GM23338 (cell line): ENCODE measurements around the gene IVL. TPM values are rescaled to one million over a fixed set of nuclear protein-coding genes. Genes with fewer than 3 reads are reported as not detected.

Experiments
- ATAC-seq: fragments of 200-7000 bp; cut with Tn5 transposase; 3 replicates; pipeline ENCODE4 v1.9.1; 2020
- DNase-seq: peaks from one replicate; pipeline ENCODE4 v3.0.0-alpha.2; 2015; ENCODE audit warnings: low spot score
- H2AFZ ChIP-seq: fragments of 200-600 bp; sonication (generic); 2 replicates; pipeline ENCODE4 v1.8.0; 2016; ENCODE audit warnings: antibody characterized with exemption, mild to moderate bottlenecking, moderate library complexity
- H3F3A ChIP-seq: fragments of 200-600 bp; sonication (generic); replicated peaks from 2 replicates; pipeline ENCODE4 v1.8.0; 2017; ENCODE audit warnings: antibody characterized with exemption, mixed run types, low read depth
- H3K27ac ChIP-seq: fragments of 200-600 bp; sonication (generic); 2 replicates; pipeline ENCODE4 v1.6.1; 2016; ENCODE audit warnings: low read depth
- H3K27me3 ChIP-seq: fragments of 200-600 bp; sonication (generic); 2 replicates; pipeline ENCODE4 v1.8.0; 2016; ENCODE audit warnings: mild to moderate bottlenecking, mixed run types, moderate library complexity; ENCODE audit not compliant: insufficient read depth
- H3K36me3 ChIP-seq: fragments of 200-600 bp; sonication (generic); 2 replicates; pipeline ENCODE4 v1.8.0; 2016; ENCODE audit warnings: mild to moderate bottlenecking; ENCODE audit not compliant: insufficient read depth
- H3K4me1 ChIP-seq: fragments of 200-600 bp; sonication (generic); 2 replicates; pipeline ENCODE4 v1.8.0; 2016; ENCODE audit warnings: mild to moderate bottlenecking, moderate library complexity; ENCODE audit not compliant: insufficient read depth
- H3K4me2 ChIP-seq: fragments of 200-600 bp; sonication (generic); 2 replicates; pipeline ENCODE4 v1.7.1; 2017; ENCODE audit warnings: mixed run types
- H3K4me3 ChIP-seq: fragments of 200-600 bp; sonication (generic); 2 replicates; pipeline ENCODE4 v1.6.1; 2016; ENCODE audit warnings: mixed run types
- H3K79me2 ChIP-seq: fragments of 200-600 bp; sonication (generic); replicated peaks from 2 replicates; pipeline ENCODE4 v1.8.0; 2017; ENCODE audit warnings: mild to moderate bottlenecking; ENCODE audit not compliant: insufficient read depth
- H3K9me2 ChIP-seq: fragments of 200-600 bp; sonication (generic); 2 replicates; pipeline ENCODE4 v1.8.0; 2017; ENCODE audit not compliant: insufficient read depth
- H4K20me1 ChIP-seq: fragments of 200-600 bp; sonication (generic); replicated peaks from 2 replicates; pipeline ENCODE4 v1.8.0; 2017; ENCODE audit warnings: mild to moderate bottlenecking; ENCODE audit not compliant: insufficient read depth
- H3K27ac Mint-ChIP-seq: 2 replicates; pipeline ENCODE4 v1.8.0; 2020; ENCODE audit warnings: inconsistent platforms, mild to moderate bottlenecking, moderate library complexity, mixed read lengths
- H3K27me3 Mint-ChIP-seq: 3 replicates; pipeline ENCODE4 v1.8.0; 2022; ENCODE audit warnings: low read depth, mild to moderate bottlenecking, moderate library complexity, mixed read lengths, inconsistent platforms; ENCODE audit not compliant: insufficient read depth, poor library complexity
- H3K36me3 Mint-ChIP-seq: 3 replicates; pipeline ENCODE4 v1.8.0; 2021; ENCODE audit warnings: low read depth, mild to moderate bottlenecking, inconsistent platforms, moderate library complexity, mixed read lengths
- H3K4me1 Mint-ChIP-seq: 3 replicates; pipeline ENCODE4 v1.8.0; 2020; ENCODE audit warnings: mild to moderate bottlenecking, inconsistent platforms, mixed read lengths
- H3K4me3 Mint-ChIP-seq: 3 replicates; pipeline ENCODE4 v1.8.0; 2021; ENCODE audit warnings: moderate library complexity, mild to moderate bottlenecking, inconsistent platforms, mixed read lengths
- H3K9me3 Mint-ChIP-seq: 3 replicates; pipeline ENCODE4 v1.8.0; 2020; ENCODE audit warnings: moderate library complexity, mild to moderate bottlenecking, inconsistent platforms, mixed read lengths
- CREB1 ChIP-seq: fragments of 250-450 bp; sonication (Bioruptor Pico); IDR thresholded peaks from 2 replicates; pipeline ENCODE4 v1.5.0; 2020; ENCODE audit warnings: low read depth, mild to moderate bottlenecking, moderate library complexity
- EZH2 ChIP-seq: fragments of 200-600 bp; sonication (generic); IDR thresholded peaks from one replicate; pipeline ENCODE4 v1.8.0; 2017; ENCODE audit warnings: antibody characterized with exemption, mild to moderate bottlenecking, low read depth; ENCODE audit not compliant: unreplicated experiment
- NANOG ChIP-seq: IDR thresholded peaks from 2 replicates; pipeline ENCODE4 v1.6.1; 2016; ENCODE audit warnings: antibody characterized with exemption, borderline replicate concordance
- STAT1 ChIP-seq: IDR thresholded peaks from one replicate; pipeline ENCODE4 v1.6.1; 2016; ENCODE audit warnings: antibody characterized with exemption; ENCODE audit not compliant: unreplicated experiment
- ZNF114 ChIP-seq: fragments of 250-450 bp; sonication (Bioruptor Pico); IDR thresholded peaks from 2 replicates; pipeline ENCODE4 v1.5.0; 2020; ENCODE audit warnings: mild to moderate bottlenecking, moderate library complexity
- ZNF331 ChIP-seq: fragments of 250-450 bp; sonication (Bioruptor Pico); IDR thresholded peaks from 2 replicates; pipeline ENCODE4 v1.5.0; 2020; ENCODE audit warnings: low read depth, mild to moderate bottlenecking, moderate library complexity
- polyA plus RNA-seq: library from polyadenylated mRNA; unstranded; fragments of >200 nt; fragmentation: Nextera tagmentation; extraction: Ambion mirVana; gene quantifications from 2 replicates; pipeline ENCODE4 v1.2.1, GENCODE V29; 2016
- total RNA-seq: library from RNA; depleted of rRNA; stranded (reverse); fragments of >200 nt; shearing (Covaris generic); gene quantifications from 2 replicates; pipeline ENCODE4 v1.2.3, GENCODE V29; 2014
- TF ChIP-seq, protein P1 (sequence below): IDR thresholded peaks from one replicate; pipeline ENCODE4 v1.6.1; 2018; ENCODE audit warnings: antibody characterized with exemption; ENCODE audit not compliant: unreplicated experiment
- TF ChIP-seq, protein P2 (sequence below): fragments of 250-450 bp; sonication (Bioruptor Pico); IDR thresholded peaks from 2 replicates; pipeline ENCODE4 v1.5.0; 2020; ENCODE audit warnings: mild to moderate bottlenecking, moderate library complexity
- TF ChIP-seq, protein P3 (sequence below), 2 experiments: fragments of 200-600 bp in 1 of 2; sonication (generic) in 1 of 2; conservative IDR thresholded peaks; 2 replicates each; pipeline versions ENCODE4 v1.5.1 to v1.6.1; 2016 to 2017; ENCODE audit warnings: antibody characterized with exemption in 2 of 2, low read depth in 2 of 2, mild to moderate bottlenecking in 2 of 2, moderate library complexity in 1 of 2

Gene IVL
- total and polyA plus RNA-seq, 2 experiments from 2014 or later, result not detected

DNA sequence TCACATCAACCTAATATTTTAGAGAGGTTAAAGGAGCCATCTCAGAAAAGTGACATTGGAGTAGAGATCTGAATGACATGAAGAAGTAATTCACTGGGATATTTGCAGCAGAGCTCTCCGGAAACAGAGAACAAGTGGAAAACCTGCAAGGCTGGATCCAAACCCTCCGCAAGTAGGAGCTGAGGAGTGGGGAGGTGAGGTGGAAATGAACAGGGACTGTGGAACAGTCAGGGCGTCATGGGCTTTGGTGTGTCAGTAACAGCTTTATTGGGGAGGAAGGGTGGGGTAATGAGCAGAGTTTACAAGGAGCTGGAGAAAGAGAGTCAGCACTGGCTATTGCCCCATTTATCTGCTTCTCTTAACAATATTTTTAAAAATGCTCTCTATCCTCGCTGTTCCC is 9.3 kb upstream of the IVL start (continued):
- TF ChIP-seq, protein P1, sequence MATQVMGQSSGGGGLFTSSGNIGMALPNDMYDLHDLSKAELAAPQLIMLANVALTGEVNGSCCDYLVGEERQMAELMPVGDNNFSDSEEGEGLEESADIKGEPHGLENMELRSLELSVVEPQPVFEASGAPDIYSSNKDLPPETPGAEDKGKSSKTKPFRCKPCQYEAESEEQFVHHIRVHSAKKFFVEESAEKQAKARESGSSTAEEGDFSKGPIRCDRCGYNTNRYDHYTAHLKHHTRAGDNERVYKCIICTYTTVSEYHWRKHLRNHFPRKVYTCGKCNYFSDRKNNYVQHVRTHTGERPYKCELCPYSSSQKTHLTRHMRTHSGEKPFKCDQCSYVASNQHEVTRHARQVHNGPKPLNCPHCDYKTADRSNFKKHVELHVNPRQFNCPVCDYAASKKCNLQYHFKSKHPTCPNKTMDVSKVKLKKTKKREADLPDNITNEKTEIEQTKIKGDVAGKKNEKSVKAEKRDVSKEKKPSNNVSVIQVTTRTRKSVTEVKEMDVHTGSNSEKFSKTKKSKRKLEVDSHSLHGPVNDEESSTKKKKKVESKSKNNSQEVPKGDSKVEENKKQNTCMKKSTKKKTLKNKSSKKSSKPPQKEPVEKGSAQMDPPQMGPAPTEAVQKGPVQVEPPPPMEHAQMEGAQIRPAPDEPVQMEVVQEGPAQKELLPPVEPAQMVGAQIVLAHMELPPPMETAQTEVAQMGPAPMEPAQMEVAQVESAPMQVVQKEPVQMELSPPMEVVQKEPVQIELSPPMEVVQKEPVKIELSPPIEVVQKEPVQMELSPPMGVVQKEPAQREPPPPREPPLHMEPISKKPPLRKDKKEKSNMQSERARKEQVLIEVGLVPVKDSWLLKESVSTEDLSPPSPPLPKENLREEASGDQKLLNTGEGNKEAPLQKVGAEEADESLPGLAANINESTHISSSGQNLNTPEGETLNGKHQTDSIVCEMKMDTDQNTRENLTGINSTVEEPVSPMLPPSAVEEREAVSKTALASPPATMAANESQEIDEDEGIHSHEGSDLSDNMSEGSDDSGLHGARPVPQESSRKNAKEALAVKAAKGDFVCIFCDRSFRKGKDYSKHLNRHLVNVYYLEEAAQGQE, result no peak
- TF ChIP-seq EZH2 (no peak), STAT1 (no peak)

DNA sequence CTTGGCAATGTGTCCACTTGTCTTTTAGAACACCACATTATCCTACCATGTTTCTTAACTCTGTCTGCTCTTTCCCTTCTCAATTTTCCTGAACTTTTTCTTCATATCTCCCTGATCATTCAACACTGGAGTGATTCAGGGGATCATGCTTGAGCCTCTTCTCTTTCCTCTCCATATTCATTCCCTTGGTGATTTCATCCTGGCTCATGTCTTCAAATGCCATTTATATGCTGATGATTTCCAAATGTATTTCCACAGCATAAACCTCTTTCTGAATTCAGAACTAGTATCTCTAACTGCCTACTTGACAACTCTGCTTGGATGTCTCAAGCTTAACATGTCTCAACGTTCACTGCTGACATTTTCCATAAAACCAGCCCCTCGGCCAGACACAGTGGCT is 8.5 kb upstream of the IVL start:
- TF ChIP-seq ZNF331 (no peak), CREB1 (CRISPR knock-in tag) (no peak), ZNF114 (no peak), STAT1 (no peak), NANOG (no peak)
- TF ChIP-seq, protein P2, sequence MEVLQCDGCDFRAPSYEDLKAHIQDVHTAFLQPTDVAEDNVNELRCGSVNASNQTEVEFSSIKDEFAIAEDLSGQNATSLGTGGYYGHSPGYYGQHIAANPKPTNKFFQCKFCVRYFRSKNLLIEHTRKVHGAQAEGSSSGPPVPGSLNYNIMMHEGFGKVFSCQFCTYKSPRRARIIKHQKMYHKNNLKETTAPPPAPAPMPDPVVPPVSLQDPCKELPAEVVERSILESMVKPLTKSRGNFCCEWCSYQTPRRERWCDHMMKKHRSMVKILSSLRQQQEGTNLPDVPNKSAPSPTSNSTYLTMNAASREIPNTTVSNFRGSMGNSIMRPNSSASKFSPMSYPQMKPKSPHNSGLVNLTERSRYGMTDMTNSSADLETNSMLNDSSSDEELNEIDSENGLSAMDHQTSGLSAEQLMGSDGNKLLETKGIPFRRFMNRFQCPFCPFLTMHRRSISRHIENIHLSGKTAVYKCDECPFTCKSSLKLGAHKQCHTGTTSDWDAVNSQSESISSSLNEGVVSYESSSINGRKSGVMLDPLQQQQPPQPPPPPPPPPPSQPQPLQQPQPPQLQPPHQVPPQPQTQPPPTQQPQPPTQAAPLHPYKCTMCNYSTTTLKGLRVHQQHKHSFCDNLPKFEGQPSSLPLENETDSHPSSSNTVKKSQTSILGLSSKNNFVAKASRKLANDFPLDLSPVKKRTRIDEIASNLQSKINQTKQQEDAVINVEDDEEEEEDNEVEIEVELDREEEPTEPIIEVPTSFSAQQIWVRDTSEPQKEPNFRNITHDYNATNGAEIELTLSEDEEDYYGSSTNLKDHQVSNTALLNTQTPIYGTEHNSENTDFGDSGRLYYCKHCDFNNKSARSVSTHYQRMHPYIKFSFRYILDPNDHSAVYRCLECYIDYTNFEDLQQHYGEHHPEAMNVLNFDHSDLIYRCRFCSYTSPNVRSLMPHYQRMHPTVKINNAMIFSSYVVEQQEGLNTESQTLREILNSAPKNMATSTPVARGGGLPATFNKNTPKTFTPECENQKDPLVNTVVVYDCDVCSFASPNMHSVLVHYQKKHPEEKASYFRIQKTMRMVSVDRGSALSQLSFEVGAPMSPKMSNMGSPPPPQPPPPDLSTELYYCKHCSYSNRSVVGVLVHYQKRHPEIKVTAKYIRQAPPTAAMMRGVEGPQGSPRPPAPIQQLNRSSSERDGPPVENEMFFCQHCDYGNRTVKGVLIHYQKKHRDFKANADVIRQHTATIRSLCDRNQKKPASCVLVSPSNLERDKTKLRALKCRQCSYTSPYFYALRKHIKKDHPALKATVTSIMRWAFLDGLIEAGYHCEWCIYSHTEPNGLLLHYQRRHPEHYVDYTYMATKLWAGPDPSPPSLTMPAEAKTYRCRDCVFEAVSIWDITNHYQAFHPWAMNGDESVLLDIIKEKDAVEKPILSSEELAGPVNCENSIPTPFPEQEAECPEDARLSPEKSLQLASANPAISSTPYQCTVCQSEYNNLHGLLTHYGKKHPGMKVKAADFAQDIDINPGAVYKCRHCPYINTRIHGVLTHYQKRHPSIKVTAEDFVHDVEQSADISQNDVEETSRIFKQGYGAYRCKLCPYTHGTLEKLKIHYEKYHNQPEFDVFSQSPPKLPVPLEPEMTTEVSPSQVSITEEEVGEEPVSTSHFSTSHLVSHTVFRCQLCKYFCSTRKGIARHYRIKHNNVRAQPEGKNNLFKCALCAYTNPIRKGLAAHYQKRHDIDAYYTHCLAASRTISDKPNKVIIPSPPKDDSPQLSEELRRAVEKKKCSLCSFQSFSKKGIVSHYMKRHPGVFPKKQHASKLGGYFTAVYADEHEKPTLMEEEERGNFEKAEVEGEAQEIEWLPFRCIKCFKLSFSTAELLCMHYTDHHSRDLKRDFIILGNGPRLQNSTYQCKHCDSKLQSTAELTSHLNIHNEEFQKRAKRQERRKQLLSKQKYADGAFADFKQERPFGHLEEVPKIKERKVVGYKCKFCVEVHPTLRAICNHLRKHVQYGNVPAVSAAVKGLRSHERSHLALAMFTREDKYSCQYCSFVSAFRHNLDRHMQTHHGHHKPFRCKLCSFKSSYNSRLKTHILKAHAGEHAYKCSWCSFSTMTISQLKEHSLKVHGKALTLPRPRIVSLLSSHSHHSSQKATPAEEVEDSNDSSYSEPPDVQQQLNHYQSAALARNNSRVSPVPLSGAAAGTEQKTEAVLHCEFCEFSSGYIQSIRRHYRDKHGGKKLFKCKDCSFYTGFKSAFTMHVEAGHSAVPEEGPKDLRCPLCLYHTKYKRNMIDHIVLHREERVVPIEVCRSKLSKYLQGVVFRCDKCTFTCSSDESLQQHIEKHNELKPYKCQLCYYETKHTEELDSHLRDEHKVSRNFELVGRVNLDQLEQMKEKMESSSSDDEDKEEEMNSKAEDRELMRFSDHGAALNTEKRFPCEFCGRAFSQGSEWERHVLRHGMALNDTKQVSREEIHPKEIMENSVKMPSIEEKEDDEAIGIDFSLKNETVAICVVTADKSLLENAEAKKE (CRISPR knock-in tag), result no peak
- TF ChIP-seq, protein P3, sequence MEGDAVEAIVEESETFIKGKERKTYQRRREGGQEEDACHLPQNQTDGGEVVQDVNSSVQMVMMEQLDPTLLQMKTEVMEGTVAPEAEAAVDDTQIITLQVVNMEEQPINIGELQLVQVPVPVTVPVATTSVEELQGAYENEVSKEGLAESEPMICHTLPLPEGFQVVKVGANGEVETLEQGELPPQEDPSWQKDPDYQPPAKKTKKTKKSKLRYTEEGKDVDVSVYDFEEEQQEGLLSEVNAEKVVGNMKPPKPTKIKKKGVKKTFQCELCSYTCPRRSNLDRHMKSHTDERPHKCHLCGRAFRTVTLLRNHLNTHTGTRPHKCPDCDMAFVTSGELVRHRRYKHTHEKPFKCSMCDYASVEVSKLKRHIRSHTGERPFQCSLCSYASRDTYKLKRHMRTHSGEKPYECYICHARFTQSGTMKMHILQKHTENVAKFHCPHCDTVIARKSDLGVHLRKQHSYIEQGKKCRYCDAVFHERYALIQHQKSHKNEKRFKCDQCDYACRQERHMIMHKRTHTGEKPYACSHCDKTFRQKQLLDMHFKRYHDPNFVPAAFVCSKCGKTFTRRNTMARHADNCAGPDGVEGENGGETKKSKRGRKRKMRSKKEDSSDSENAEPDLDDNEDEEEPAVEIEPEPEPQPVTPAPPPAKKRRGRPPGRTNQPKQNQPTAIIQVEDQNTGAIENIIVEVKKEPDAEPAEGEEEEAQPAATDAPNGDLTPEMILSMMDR (conservative IDR thresholded peaks at IDR 0.05; ENCODE audit: low read depth in 2 of 2), result no peak
- TF ChIP-seq, protein P1, result no peak
- Mint-ChIP-seq H3K27me3 (no peaks in the 10 kb centered on the region), H3K9me3 (no peaks in the 10 kb centered on the region), H3K4me3 (no peak overlapping the region), H3K27ac (no peak overlapping the region), H3K36me3 (no peaks in the 10 kb centered on the region), H3K4me1 (peaks cover 3% of the 10 kb centered on the region; the same call in 1 of the 3 replicates)
- H3F3A ChIP-seq, result no peaks in the 10 kb centered on the region
- H3K36me3 ChIP-seq, result no peaks in the 10 kb centered on the region
- ATAC-seq (no peak), DNase-seq (no peak)
- H3K9me2 ChIP-seq, result 0 out of 2 replicates have a peak, but pooled peaks cover 5% of the 10 kb centered on the region
- H2AFZ ChIP-seq, result no peak overlapping the region
- H3K27me3 ChIP-seq, result no peaks in the 10 kb centered on the region
- no peaks in the 10 kb centered on the region for H3K79me2 ChIP-seq
- no peak overlapping the region for H3K4me3 ChIP-seq
- no peaks in the 10 kb centered on the region for H3K4me1 ChIP-seq
- H3K4me2 ChIP-seq, result no peak overlapping the region
- H3K27ac ChIP-seq, result no peak overlapping the region
- no peaks in the 10 kb centered on the region for H4K20me1 ChIP-seq
